Dermis blood vessel endothelial cell (primary cell): ENCODE results near the gene ELK4. TPM values are rescaled to one million over a fixed set of nuclear protein-coding genes. Genes with fewer than 3 reads are reported as not detected.

ENCODE experiments used
- DNase-seq: peaks from one replicate; pipeline ENCODE4 v3.0.0; 2010
- total RNA-seq: library from RNA; depleted of rRNA; stranded (reverse); fragments of >200 nt; gene quantifications from 2 replicates; pipeline ENCODE4 v1.2.3, GENCODE V29; 2014

Gene ELK4
- total RNA-seq, 1 donor from 2014 or later, result 33.4 TPM

DNA sequence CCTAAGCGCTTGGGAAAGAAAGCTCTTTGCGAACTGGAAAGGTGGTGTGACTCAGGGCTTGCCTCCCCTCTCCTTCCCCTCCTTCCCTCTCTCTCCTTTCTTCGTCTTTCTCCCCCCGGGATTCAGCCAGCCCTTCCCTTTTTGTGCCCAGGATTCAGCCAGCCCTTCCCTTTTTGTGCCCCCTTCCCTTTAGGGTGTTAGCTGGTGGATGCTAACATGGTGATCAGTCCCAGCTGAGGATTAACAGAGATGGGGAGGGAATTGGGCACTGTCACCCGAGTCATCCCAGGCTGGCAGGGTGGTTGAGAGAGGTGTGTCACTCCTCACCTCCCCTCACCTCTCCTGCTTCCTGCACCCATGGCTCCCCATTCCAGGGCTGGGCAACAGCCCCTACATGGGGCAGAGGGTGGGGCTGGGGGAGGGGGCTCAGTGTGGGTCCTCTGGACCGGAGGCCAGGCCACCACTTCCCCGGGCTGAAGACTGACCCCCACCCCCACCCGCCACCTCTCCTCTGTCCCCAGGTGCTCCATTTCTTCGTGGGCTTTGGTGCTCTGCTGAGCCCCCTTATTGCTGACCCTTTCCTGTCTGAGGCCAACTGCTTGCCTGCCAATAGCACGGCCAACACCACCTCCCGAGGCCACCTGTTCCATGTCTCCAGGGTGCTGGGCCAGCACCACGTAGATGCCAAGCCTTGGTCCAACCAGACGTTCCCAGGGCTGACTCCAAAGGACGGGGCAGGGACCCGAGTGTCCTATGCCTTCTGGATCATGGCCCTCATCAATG lies 51.5 kb downstream of the ELK4 start:
- DNase-seq, result no peak

DNA sequence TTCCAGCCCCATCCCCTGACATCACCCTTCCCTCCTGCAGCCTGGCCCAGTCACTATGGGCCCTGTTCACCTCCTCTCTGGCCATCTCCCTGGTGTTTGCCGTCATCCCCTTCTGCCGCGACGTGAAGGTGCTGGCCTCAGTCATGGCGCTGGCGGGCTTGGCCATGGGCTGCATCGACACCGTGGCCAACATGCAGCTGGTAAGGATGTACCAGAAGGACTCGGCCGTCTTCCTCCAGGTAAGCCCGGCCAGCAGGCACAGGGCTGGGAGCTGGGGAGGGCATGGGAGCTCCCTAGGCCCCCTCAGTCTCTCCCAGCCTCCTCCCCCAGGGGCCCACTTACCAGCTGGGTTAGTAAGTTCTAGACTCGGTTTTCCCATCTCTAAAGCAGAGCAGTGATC lies 52.1 kb downstream of the ELK4 start:
- no peak for DNase-seq

DNA sequence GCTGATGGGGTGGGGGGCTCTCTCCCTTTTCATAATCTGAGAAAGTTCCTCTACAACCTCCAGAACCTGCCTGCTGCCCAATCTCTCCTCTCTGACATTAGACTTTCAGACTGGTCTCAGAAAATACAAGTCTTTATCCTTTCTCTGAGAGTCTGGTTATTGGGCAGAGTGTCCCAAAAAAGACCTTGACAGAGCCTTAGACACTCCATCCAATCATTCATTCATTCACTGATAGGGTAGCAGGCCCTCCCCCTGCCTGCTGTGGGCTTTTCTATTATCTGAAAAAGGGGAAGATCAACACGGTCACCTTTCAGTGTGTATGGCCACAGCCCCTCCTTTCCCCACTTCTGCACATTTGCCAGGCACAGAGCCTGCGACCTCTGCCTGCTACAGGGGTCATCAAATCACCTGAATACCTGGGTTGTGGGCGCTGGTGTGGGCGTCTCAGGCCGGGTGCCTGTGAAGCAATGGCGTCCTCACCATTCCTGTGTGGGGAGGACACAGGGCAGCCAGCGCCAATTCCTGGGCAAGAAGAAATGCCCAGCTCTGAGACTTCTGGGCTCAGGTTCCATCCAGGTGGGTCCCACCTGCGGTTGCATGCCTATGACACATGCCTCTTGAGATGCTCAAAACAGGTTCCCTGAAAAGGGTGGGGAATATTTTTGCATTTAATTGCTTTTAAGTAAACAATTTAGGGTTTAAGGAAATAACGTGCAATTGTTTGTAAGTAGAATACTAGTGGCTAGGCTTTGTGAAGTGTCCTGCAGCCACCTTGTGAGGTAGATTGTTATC lies 52.8 kb downstream of the ELK4 start:
- no peak for DNase-seq

DNA sequence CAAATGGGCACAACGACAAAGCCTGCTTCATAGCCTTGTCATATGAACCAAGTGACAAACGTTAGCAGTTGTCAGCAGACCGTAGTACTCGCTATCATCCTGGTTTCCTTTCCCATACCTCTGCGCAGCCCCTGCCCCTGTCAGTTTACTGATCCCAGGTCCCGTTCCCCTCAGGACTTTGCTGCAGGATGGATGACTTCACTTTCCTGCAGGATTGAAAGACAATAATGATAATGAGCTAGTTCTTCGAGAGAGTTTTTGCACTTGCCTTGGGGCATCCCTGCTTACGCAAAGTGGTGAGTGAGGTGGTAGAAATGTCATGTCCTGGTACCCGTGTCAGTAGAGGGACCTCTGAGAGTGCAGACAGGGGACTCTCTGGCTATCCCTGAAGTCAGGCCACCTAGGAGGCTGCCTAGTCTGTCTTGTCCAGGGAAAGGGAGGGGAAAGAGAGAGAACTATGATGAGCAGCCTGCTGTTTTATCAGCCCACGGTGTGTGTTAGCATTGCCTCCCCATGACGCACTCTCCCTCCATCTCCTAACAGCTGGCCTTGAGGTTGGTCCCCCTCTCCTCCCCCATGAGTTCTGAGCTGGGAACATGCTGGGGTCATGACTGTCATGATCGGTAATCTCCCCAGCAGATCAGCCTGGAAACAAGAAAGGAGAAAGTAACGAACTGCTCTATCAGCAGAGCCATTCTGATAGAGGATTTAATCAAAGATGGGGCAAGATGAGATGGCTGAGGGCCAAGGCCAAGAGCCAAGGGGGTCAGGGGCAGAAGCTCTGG lies 53.7 kb downstream of the ELK4 start:
- DNase-seq, result no peak

DNA sequence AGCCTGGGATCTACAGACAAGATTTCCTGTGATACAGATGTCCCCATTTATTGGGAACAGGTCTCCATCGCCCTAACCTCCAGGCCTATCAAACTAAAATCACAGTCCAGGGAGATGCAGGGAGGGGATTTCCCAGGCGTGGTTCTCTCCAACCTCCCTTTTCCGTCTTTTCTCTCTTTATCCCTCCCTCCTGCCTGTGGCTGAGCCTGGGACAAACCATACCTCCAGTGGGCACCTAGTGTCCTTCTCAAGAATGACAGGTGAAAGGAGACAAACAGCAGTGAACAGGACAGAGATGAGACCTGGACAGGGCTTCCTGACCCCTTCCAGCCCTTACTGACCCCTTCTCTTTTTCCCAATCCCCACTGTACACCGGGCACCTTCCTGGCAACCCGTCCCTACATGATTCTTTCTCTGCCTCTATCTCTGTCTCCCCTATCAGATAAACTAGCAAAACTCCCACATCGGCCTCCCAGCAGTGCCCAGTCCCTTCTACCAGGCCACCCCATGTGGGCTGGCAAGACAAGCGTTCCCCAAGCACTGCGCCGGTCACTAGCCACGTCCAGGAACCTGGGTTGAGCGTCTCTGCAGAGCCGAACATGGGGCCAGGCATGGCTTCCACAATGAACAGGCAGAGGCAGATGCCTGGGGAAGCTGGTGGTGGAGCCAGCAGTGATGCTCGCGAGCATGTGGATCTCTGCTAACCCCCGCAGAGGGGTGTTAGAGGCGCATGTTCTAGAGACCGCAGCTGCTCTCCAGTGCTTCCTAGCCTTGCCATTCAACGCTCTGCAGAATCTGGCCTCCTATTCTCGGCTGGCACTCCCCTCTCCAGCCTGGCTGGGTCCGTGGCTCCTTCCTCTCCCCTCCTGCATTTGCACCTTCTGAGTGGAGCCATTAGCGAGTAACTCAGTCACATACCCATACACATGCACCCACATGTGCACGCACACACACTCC lies 54.7 kb downstream of the ELK4 start:
- DNase-seq, result no peak

DNA sequence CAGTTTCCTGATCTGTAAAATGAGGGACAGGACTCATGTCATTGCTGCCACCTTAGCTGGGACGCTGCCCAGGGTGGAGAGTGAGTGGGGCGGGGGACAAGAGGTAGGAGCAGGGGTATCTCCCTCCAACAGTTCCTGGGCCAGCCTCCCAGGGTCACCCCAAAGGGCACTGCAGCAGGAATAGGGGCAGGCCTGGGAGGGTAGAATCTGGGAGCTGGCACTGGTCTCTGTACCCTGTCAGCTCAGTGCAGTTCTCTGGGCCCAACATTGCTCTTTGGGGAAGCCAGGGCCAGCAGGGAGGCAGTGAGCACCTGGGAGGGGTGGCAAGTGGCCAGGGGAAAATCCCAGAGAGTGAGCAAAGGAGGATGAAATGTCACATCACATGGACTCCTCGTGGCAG lies 55.8 kb downstream of the ELK4 start:
- DNase-seq, result no peak

DNA sequence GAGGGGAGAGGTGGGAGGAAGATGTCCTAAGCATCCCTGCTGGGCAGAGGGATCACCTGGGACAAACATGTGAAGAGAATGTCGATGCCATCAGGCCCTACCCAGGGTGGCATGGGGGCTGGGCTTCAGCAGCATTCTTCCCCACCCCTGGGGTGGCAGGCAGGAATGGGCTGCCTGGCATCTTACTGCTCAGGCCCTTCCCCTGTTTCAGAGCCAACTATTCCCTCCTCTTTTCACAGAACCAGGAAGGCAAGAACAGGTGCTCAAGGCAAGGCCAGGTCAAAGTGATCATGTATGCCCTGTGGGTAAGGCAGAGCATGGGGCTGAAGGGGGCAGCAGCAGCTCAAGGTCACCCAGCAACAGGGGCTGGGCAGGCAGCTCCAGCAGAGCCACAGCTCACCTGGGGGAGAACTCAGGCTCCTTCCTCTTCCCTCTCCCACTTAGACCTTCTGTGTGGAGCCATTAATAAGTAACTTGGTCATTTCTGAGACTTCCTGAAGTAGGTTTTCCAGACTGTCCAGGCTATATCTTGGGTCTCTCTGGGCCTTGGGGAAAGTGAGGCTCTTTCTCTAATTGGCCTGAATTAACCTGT lies 56.4 kb downstream of the ELK4 start:
- DNase-seq, result no peak

DNA sequence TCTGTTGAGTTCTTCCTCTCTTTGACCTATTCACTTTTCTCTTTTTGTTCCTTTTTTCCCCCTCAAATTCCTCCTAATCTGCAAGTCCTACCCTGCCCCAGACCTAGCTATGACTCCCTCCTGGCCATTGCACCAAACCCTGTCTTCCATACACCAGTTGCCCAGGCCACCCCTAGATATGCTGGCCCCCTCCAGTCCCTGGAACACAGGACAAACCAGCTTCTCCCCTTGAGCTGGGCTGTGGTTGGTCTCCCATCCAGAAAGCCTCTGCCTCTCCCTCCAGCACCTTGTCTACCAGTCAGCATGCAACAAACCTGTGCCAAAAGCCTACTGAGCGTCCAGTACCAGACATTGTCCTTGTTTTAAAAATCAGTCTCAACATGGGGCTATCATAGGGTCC lies 59.4 kb downstream of the ELK4 start:
- no peak for DNase-seq

DNA sequence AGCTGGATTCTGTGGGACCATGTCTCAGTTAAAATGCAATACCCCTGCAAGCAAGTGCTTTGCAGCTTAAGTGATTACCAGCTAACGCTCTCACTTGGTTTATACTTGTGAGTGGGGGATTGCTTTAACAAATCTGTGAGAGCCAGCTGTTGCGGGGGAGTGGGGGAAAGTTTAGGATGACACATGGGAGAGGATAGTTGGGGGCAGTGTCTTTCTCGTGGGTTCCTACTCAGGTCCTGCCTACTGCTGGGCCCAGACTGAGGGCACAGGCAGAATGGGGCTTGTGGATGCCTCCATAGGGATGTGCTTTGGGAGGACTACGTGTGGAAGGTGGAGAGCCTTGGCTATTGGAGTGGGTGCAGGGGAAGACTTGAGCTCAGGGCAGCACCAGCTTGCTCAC lies 60.1 kb downstream of the ELK4 start:
- DNase-seq, result no peak

DNA sequence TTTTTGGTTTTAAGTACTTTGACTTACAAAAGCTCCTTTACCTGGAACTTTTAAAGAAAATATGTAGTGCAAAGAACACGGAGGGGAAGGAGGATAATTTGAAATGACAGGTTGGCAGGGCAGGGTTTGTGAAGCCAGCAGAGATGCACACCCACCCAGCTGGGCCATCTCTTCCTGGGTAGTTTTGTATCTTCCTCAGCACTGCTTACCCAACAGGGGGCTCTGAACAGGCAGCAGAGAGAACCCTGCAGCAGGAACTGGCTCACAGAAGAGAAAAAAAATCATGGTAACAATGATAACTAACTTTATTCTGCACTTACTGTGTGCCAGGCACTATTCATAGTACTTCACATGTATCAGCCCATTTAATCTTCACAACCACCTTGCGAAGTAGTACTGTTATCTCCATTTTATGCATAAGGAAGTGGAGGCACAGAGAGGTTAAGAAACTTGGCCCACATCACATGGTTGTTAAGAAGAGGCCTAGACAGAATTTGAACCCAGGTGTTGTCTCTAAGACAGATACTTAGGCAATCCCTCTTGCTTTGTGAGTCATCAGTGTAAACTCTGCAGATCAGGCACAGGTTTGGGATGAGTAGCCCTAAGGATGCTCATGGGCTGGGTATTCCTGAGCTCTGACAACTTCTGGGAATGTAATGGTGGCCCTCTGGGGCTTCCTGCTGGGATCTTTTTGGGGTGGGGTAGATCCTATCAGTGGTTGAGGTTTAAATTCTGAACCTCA lies 60.8 kb downstream of the ELK4 start:
- no peak for DNase-seq

DNA sequence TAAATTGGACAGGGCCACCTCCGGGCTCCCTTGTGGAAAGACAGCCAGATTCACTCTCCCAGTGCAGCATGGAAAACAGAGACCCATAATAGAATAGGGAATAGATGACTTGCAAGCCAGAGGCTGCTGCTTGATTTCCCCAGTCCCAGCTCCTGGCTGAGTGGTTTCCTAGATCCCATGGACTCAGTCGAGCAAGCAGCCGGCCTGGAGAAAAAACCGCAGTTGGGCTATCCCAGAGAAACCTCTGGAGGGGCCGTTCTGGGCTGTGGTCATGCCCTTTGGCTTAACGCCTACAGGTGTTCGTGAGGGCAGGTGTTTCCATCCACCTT lies 61.7 kb downstream of the ELK4 start:
- DNase-seq, result no peak

DNA sequence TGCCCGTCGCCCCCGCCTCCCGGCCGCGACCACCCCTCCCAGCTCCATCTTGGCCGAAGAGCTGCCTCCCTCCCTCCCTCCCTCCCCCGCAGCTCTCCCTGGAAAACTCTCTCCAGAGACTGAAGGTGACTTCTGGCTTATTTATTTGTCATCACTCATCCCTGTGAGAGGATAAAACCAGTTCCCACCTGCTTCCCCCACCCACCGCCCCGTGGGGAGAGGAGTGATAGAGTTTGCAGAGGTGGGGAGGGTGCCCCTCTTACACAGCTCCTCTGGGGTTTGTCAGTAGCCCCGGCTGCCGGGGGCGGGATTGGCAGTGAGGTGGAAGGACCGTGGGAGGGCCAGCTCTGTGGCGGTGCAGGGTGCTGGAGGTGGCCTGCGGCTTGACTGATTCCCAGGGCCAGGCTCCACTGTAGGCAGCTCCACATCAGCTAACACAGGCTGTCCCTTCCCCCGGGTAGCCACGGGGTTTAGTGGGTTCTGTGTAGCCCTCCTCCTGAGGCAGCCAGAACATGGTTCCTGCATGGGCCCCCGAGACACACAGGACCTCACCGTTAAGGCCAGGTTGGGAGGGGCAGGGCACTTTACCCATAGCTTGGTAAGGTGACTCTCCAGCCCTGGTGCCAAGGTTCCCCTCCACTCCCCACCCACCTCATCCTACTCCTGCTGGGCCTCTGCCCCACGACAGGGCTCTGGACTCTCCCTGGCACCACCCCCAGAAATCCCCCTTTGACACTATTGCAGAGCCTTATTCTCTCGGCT lies 62.2 kb downstream of the ELK4 start:
- no peak for DNase-seq

DNA sequence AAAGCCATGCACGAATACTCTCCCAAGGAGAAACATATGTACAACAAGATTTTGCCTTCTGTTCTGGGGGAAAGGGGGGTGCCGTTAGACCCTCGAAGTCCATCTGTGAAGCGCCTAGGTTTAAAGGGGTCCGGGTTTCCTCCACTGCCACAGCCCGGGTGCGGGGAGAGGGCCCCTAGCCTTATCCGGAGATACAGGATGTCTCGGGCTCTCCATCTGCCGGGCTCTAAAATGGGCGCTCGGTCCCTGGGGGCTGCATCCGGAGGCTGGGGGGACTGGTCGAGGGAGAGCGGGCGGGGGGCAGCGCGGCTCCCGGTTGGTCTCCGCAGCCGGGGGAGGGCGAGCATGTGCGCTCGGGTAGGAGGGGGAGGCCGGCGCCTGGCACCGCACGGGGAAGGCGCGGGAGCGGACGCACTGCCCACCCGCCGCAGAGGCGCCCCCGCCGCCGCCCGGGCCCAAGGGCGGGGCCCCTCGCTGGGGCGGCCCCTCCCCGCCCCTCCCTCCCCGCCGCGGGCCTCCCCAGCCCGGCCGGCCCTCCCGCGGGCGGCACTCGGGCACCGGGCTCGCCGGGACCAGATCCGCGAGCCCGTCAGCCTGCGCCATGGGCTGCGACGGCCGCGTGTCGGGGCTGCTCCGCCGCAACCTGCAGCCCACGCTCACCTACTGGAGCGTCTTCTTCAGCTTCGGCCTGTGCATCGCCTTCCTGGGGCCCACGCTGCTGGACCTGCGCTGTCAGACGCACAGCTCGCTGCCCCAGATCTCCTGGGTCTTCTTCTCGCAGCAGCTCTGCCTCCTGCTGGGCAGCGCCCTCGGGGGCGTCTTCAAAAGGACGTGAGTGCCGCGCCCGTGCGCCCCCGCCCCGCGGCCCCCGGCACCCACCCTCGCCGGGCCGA lies 63.1 kb downstream of the ELK4 start:
- DNase-seq, result peak; percentile 45

DNA sequence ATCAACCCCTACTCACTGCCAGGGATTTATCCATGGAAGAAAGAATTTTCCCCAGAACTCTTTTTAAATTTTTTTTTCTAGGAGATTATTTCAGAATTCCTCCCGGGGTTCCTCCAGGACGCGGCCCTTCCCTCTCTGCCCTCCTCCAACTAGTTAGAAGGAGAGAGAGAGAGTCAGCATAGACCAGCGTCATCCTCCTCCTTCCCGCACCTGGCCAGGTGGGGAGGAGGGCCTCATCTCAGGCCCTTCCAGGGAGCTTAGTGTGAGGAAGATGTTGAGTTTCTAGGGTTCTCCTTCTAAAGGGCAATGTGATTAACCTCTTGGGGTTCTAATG lies 63.7 kb downstream of the ELK4 start:
- DNase-seq, result no peak

DNA sequence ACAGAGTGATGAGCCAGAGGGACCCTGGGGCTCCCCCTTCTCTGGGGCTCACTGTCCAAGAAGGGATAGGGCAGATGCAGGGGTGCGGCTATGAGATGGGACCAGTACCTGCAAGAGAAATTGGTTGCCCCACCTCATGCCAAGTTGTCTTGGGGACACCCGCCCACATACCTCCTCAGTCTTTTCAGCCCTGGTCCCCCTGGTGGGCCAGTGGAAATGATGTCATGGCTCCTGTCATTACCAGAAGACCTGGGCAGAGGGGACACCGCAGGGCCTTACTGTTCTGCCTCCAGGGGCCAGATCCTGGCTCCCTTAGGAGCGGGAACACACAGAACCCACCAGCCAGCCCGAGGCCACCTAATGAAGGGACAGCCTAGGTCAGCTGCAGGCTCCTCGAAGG lies 64.1 kb downstream of the ELK4 start:
- no peak for DNase-seq

DNA sequence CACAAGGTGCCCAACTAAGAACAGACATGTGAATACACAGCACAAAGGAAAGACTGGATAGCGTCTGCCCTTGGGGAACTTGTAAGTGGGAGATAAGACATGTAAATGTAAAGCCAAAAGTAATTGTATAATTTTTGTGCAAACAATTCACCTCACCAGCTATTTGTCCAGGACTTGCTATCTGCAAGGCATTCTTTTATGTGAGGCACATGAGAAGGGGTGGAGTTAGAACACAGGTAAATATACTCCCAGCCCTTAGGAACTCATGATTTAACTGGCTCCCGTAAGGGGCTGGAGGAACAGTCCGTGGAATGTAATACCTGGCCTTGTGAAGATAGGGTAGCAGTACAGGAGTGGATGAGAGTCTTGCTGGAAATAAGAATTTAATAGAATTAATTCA lies 66.0 kb downstream of the ELK4 start:
- DNase-seq, result no peak

DNA sequence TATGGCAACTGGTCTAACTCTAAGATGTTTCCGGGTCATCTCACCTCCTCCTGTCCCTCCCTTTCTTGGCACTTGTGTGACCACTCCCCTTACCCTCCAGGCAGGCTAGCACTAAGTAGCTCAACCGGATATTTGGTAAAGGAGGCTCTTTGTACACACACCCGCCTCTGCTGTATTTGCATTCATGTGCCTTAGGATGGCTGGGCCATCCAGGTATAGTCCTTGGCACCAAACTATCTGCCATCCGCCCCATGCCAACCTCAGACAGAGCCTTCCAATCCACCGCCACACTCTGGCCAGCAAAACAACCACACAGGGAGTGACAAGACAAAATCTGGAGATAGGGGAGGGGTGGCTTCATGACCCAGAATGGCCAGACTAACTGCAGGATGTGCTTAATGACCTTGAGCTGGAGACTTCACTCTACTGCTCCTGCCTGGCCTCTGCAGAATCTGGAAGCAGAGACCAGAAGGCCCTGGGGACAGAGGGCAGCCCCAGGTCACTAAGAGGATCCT lies 67.8 kb downstream of the ELK4 start:
- no peak for DNase-seq

DNA sequence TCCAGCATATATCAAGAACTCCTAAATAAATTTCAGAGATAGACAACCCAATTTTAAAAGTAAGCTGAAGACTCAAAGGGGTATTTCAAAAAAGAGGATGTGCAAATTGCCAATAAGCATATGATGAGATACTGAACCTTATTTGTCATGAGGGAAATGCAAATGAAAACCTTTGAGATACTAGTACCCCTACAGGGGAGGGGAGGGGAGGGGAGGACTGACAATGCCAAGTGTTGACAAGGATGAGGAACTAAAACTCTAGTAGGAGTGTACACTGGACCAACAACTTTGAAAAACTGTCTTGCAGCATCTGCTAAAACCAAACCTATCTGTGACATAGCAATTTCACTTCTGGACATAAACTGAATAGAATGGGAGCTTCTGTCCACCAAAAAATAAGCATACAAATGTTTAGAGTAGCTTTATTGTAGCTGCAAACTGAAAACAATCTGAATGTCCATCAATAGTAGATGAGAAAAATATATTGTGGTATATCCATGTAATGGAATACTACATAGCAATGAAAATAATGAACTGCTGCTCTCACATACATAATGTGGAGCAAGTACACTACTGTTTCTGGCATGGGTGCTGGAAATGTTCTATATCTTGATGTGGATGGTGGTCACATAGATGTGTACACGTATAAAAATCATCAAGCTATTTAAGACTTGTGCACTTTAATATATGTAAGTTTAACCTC lies 70.2 kb downstream of the ELK4 start:
- DNase-seq, result no peak
